ENCODE measurements around the gene C1QTNF5. TPM values are rescaled to one million over a fixed set of nuclear protein-coding genes. Genes with fewer than 3 reads are reported as not detected.

C1QTNF5 gene
- total and polyA plus RNA-seq, 2 donors (not counting 1 experiment from before 2014, with no cell fraction given) = not detected

DNA sequence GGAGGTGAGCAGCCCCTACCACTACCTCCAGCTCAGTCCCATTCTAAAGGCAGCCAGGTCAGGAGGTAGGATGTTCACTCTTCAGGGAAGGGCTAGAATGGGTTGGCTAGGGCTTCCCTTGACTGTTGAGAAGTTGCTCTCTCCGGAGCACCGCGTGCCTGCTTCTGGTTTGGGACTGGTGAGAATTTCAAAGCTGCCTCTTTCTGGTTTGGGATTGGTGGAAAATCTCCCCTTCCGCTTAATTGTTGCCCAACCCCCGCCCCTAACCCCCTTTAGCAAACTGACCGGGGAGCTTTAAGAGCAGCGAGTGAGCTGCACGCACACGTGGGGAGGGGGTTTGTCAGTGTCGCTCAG, 40.1 kb upstream of the C1QTNF5 start:
- H3K4me1 Mint-ChIP-seq = peaks cover 6% of the 10 kb centered on the region
- intact Hi-C loops (cut with micrococcal nuclease) = loop anchor here (1.0 kb wide), 3 partner anchors 17 to 47 kb away; partner anchors contain the start of gene RNF26
- Histone ChIP-seq H3K36me3 (replicated peaks in 1 of 2; ENCODE audit: control extremely low read depth in 1 of 2, control insufficient read depth in 1 of 2, extremely low read depth in 1 of 2, insufficient read depth in 2 of 2, low read length in 1 of 2) (no peaks in the 10 kb centered on the region), H2AFZ (ENCODE audit: insufficient read depth, low read depth, low read length, poor library complexity, severe bottlenecking) (peak overlapping the region; percentile 88), H3K4me3 (ENCODE audit: control extremely low read depth in 1 of 5, extremely low read depth in 1 of 5, insufficient read depth in 1 of 5, low read depth in 2 of 5, low read length in 4 of 5) (peak overlapping the region in 4 of 5 experiments; percentile 51 to 72 (median 54)), H3K4me2 (replicated peaks; ENCODE audit: low read depth, low read length, poor library complexity, severe bottlenecking) (peak overlapping the region; percentile 98), H3K9me3 (ENCODE audit: control extremely low read depth in 1 of 3, control insufficient read depth in 2 of 3, insufficient read depth in 1 of 3, low read length in 2 of 3) (peaks cover 0 to 4% (median 0%) of the 10 kb centered on the region in 3 donors), H3K4me1 (ENCODE audit: control insufficient read depth in 2 of 2, insufficient read depth in 2 of 2, low read length in 2 of 2) (peaks cover 12 to 17% of the 10 kb centered on the region in 2 donors), H3K9ac (ENCODE audit: low read length) (peak overlapping the region; percentile 82), H3K79me2 (ENCODE audit: control insufficient read depth, insufficient read depth, low read length) (no peaks in the 10 kb centered on the region), H3K27ac (ENCODE audit: low read length in 2 of 2) (no peak overlapping the region), H3K27me3 (replicated peaks in 1 of 4; ENCODE audit: control extremely low read depth in 1 of 4, control insufficient read depth in 3 of 4, insufficient read depth in 4 of 4, low read length in 3 of 4) (peaks cover 0 to 27% (median 16%) of the 10 kb centered on the region in 4 experiments), H4K20me1 (ENCODE audit: control insufficient read depth, insufficient read depth, low read length, poor library complexity, severe bottlenecking) (no peaks in the 10 kb centered on the region)
- no peak overlapping the region for H3K4me3 Mint-ChIP-seq
- ChIA-PET POLR2A (no interaction called here), CTCF (interaction anchor here (0.6 to 6.5 kb wide), 12 partner anchors 12 to 728 kb away, joined by 3 to 61 read pairs (median 4); partner anchors contain the start of genes C1QTNF5, CBL and RNF26)
- H3K27me3 Mint-ChIP-seq = peaks cover 5% of the 10 kb centered on the region
- H3K27ac Mint-ChIP-seq = no peak overlapping the region
- ATAC-seq (ENCODE audit: low read depth) (no peak), DNase-seq (no peak)
- WGBS (ENCODE audit: insufficient coverage) = 0% methylated on average over 1 of the region's 10 CpGs
- no peaks in the 10 kb centered on the region for H3K9me3 Mint-ChIP-seq (ENCODE audit: insufficient read depth)
- TF ChIP-seq, protein P1, sequence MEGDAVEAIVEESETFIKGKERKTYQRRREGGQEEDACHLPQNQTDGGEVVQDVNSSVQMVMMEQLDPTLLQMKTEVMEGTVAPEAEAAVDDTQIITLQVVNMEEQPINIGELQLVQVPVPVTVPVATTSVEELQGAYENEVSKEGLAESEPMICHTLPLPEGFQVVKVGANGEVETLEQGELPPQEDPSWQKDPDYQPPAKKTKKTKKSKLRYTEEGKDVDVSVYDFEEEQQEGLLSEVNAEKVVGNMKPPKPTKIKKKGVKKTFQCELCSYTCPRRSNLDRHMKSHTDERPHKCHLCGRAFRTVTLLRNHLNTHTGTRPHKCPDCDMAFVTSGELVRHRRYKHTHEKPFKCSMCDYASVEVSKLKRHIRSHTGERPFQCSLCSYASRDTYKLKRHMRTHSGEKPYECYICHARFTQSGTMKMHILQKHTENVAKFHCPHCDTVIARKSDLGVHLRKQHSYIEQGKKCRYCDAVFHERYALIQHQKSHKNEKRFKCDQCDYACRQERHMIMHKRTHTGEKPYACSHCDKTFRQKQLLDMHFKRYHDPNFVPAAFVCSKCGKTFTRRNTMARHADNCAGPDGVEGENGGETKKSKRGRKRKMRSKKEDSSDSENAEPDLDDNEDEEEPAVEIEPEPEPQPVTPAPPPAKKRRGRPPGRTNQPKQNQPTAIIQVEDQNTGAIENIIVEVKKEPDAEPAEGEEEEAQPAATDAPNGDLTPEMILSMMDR (IDR thresholded peaks at IDR 0.05) = no peak
- no peak for TF ChIP-seq EZH2 (IDR thresholded peaks at IDR 0.05; ENCODE audit: borderline replicate concordance, insufficient read depth, low read depth, low read length, poor library complexity, severe bottlenecking)

DNA sequence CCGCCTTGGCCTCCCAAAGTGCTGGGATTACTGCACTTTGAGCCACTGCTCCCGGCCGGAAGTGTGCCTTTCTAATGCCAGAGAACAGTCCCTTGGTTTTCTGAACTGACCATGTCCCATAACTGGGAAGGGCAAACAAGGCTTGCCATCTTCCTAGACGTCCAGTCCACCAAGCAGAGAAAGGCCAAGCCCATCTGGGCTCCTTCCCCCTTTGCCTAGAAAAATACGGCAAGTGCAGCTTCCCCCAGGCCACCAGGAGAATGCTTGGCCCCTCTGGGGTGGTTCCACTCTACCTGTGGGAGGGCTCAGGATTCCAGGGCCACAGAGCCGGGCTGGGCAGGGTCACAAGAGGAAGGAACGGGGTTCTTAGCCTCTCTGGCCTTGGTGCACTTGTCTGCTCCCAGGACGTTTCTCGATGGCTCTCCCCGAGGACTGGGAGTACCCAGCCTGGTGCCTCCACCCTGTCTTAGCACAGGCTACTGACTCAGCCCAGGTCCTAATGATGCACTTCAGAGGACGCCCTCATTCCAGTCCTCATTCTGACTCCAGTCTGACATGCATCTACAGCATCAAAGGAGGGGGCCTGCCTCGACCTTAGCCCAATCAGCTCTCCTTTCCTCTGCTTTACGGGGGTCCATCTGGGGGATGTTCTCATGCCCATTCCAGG, 39.6 kb upstream of the C1QTNF5 start:
- Histone ChIP-seq H4K20me1 (ENCODE audit: control insufficient read depth, insufficient read depth, low read length, poor library complexity, severe bottlenecking) (no peaks in the 10 kb centered on the region), H3K4me3 (ENCODE audit: control extremely low read depth in 1 of 5, extremely low read depth in 1 of 5, insufficient read depth in 1 of 5, low read depth in 2 of 5, low read length in 4 of 5) (no peak overlapping the region), H3K4me2 (replicated peaks; ENCODE audit: low read depth, low read length, poor library complexity, severe bottlenecking) (no peak overlapping the region), H3K4me1 (ENCODE audit: control insufficient read depth in 2 of 2, insufficient read depth in 2 of 2, low read length in 2 of 2) (peaks cover 12 to 17% of the 10 kb centered on the region in 2 donors), H3K9ac (ENCODE audit: low read length) (no peak overlapping the region), H3K9me3 (ENCODE audit: control extremely low read depth in 1 of 3, control insufficient read depth in 2 of 3, insufficient read depth in 1 of 3, low read length in 2 of 3) (peaks cover 0 to 4% (median 0%) of the 10 kb centered on the region in 3 donors), H3K27me3 (replicated peaks in 1 of 4; ENCODE audit: control extremely low read depth in 1 of 4, control insufficient read depth in 3 of 4, insufficient read depth in 4 of 4, low read length in 3 of 4) (peaks cover 0 to 30% (median 15%) of the 10 kb centered on the region in 4 experiments), H2AFZ (ENCODE audit: insufficient read depth, low read depth, low read length, poor library complexity, severe bottlenecking) (no peak overlapping the region), H3K27ac (ENCODE audit: low read length in 2 of 2) (no peak overlapping the region), H3K79me2 (ENCODE audit: control insufficient read depth, insufficient read depth, low read length) (no peaks in the 10 kb centered on the region), H3K36me3 (replicated peaks in 1 of 2; ENCODE audit: control extremely low read depth in 1 of 2, control insufficient read depth in 1 of 2, extremely low read depth in 1 of 2, insufficient read depth in 2 of 2, low read length in 1 of 2) (no peaks in the 10 kb centered on the region)
- H3K27ac Mint-ChIP-seq = no peak overlapping the region
- POLR2A ChIA-PET = no interaction called here
- peaks cover 5% of the 10 kb centered on the region for H3K27me3 Mint-ChIP-seq
- intact Hi-C loops (cut with micrococcal nuclease) = no loop called here
- no peaks in the 10 kb centered on the region for H3K9me3 Mint-ChIP-seq (ENCODE audit: insufficient read depth)
- TF ChIP-seq EZH2 (IDR thresholded peaks at IDR 0.05; ENCODE audit: borderline replicate concordance, insufficient read depth, low read depth, low read length, poor library complexity, severe bottlenecking) = no peak
- TF ChIP-seq, protein P1 (IDR thresholded peaks at IDR 0.05) = no peak
- 89% methylated on average over 11 of the region's 13 CpGs for WGBS (ENCODE audit: insufficient coverage)
- CTCF ChIA-PET = interaction anchor here (0.9 to 6.5 kb wide), 8 partner anchors 11 to 46 kb away, joined by 3 to 61 read pairs (median 4); partner anchors contain the start of genes C1QTNF5 and RNF26
- peak; percentile 36 for DNase-seq
- ATAC-seq (ENCODE audit: low read depth) = no peak
- H3K4me3 Mint-ChIP-seq = no peak overlapping the region
- H3K4me1 Mint-ChIP-seq = peaks cover 6% of the 10 kb centered on the region

Measured in B cell (primary cell).